ENCODE results near the gene POLR2E.

POLR2E gene

GRCh38 chr19:1082928-1083816, 12.0 kb downstream of the POLR2E start:
- no peak for DNase-seq (ENCODE audit: extremely low read depth, low read depth)
- TF ChIP-seq CTCF (IDR thresholded peaks at IDR 0.05; ENCODE audit: low read depth, low read length, missing control alignments): no peak
- no peak overlapping the region for H3K4me3 ChIP-seq (replicated peaks; ENCODE audit: low read depth, low read length)

GRCh38 chr19:1082165-1082927, 12.8 kb downstream of the POLR2E start:
- no peak for TF ChIP-seq CTCF (IDR thresholded peaks at IDR 0.05; ENCODE audit: low read depth, low read length, missing control alignments)

GRCh38 chr19:1081301-1082164, 13.6 kb downstream of the POLR2E start:
- no peak overlapping the region for H3K4me3 ChIP-seq (replicated peaks; ENCODE audit: low read depth, low read length)
- TF ChIP-seq CTCF (IDR thresholded peaks at IDR 0.05; ENCODE audit: low read depth, low read length, missing control alignments): no peak
- no peak for DNase-seq (ENCODE audit: extremely low read depth, low read depth)

More at GRCh38 chr19:1082165-1082927, 12.8 kb downstream of the POLR2E start:
- no peak for DNase-seq (ENCODE audit: extremely low read depth, low read depth)
- H3K4me3 ChIP-seq (replicated peaks; ENCODE audit: low read depth, low read length): no peak overlapping the region

- no peak overlapping the region for H3K4me3 ChIP-seq (replicated peaks; ENCODE audit: low read depth, low read length)
- TF ChIP-seq CTCF (IDR thresholded peaks at IDR 0.05; ENCODE audit: low read depth, low read length, missing control alignments): no peak
- DNase-seq (ENCODE audit: extremely low read depth, low read depth): no peak
Observed at GRCh38 chr19:1080360-1081161, 14.6 kb downstream of the POLR2E start.

GRCh38 chr19:1079566-1080111, 15.5 kb downstream of the POLR2E start:
- no peak for TF ChIP-seq CTCF (IDR thresholded peaks at IDR 0.05; ENCODE audit: low read depth, low read length, missing control alignments)
- H3K4me3 ChIP-seq (replicated peaks; ENCODE audit: low read depth, low read length): no peak overlapping the region
- DNase-seq (ENCODE audit: extremely low read depth, low read depth): no peak
